C4-2B (cell line): ENCODE data around the gene CPEB4.

Experiments used
- H3K27ac ChIP-seq: fragments of 450-650 bp; 2 replicates; pipeline ENCODE4 v1.5.1; 2017
- ZFX ChIP-seq: fragments of 450-650 bp; IDR thresholded peaks from 2 replicates; pipeline ENCODE4 v1.6.1; 2017
- TF ChIP-seq, protein P1 (sequence below): fragments of 450-650 bp; conservative IDR thresholded peaks from 2 replicates; pipeline ENCODE4 v1.5.1; 2017; ENCODE audit warnings: mild to moderate bottlenecking

The CPEB4 gene

DNA sequence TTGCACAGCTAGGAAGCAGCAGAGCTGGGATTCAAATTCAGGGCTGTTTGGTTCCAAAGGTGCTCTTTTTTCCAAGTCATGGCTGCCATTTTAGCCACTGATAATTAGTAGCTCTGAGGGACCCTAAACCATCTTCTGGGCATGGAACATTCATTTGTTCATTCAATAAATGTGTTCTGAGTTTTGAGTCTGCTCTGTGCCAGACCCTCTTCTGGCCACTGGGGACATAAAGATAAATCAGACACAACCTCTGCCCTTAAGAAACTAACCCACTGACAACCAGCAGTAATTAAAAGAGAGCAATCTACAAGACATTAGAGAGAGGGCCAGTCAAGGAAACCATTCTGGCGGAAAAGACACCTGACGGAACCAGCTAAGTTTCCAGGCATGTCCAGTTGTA lies 2.0 kb upstream of the CPEB4 start:
- no peak overlapping the region for H3K27ac ChIP-seq
- no peak for TF ChIP-seq ZFX
- TF ChIP-seq, protein P1, sequence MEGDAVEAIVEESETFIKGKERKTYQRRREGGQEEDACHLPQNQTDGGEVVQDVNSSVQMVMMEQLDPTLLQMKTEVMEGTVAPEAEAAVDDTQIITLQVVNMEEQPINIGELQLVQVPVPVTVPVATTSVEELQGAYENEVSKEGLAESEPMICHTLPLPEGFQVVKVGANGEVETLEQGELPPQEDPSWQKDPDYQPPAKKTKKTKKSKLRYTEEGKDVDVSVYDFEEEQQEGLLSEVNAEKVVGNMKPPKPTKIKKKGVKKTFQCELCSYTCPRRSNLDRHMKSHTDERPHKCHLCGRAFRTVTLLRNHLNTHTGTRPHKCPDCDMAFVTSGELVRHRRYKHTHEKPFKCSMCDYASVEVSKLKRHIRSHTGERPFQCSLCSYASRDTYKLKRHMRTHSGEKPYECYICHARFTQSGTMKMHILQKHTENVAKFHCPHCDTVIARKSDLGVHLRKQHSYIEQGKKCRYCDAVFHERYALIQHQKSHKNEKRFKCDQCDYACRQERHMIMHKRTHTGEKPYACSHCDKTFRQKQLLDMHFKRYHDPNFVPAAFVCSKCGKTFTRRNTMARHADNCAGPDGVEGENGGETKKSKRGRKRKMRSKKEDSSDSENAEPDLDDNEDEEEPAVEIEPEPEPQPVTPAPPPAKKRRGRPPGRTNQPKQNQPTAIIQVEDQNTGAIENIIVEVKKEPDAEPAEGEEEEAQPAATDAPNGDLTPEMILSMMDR = no peak; the same call in 1 of the 2 replicates

DNA sequence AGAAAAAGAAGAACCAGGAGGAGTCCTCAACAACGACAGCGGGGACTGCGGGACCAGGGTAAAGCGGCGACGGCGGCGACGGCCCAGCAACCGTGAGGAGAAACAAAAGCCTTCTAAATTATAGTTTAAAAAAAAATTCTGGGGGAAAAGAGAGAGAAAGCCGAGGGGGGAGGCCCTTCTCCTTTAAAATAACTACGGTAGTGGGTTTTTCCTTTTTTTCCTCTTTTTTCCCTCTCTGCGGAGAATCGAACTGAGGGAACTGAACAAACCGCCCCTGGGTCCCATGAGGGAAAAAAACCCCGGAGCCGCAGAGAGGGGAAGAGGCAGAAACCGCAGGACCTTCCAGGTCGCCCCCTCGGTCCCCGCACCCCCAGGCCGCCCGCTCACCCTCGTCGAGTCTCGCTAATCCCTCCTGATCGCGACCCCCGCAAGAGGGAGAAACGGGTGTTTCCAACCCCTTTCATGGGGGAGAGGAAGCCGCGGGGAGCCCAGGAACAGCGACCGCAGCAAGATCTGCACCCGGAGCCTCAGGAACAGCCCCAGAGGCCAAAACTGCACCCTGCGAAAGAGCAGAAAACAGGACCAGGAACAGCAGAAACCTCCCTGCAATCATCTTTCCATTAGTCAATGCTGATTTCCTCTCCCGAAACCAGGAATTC lies 453 bp downstream of the CPEB4 start:
- H3K27ac ChIP-seq = peak overlapping the region; percentile 84
- TF ChIP-seq, protein P1 = no peak
- no peak for TF ChIP-seq ZFX

DNA sequence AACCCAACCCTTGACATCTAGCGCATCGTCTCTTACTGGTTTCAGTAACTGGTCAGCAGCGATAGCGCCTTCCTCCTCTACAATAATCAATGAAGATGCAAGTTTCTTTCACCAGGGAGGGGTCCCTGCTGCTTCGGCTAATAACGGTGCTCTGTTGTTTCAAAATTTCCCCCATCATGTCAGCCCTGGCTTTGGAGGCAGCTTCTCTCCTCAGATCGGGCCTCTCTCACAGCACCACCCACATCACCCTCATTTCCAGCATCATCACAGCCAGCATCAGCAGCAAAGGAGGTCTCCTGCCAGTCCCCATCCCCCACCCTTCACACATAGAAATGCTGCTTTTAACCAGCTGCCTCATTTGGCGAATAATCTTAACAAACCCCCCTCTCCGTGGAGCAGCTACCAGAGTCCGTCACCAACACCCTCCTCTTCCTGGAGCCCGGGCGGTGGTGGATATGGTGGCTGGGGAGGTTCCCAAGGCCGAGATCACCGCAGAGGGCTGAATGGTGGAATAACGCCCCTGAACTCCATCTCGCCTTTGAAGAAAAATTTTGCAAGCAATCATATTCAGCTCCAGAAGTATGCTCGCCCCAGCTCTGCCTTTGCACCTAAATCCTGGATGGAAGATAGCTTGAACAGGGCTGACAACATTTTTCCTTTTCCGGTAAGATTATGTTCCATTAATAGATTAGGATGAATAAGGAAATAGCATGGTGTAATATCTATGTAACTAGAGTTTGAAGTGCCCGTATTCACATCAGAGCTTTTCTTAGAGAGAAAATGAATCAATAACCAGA lies 2.2 kb downstream of the CPEB4 start:
- TF ChIP-seq, protein P1 = no peak
- no peak for TF ChIP-seq ZFX
- H3K27ac ChIP-seq = no peak overlapping the region

DNA sequence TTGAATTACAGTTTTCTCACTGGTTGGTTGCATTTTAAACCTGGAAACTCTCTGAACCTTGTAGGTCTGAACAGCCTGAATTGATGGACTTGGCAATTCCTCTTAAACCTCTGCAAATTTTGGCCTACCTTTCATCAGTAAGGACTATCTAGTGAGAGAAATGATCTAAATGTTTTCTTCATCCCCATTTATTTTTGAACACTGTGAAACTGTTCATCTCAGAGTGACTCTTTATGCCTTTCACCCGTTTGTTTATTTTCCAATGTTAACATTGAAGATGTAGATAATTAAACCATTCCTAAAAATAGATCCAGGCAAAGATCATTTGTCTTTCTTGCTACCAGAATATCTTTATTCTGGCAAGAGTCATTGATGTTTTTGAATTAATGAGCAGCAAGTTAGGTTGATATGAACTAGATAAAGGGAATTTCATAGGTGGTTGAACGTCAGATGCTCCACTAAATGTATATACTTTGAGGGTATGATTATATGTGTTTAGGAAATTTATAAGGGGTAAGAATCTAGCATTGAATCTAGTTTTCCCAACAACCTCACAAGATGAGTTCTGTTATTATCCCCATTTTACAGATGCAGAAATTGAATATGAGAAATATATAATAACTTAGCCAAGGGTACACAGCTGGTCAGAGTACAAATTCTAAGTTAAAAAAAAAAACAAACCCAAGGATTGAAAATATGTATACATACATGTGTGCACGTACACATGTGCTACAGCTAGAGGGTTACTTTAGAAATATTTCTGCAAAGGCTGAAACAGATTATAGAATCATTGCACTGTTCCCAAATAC lies 3.4 kb downstream of the CPEB4 start:
- no peak overlapping the region for H3K27ac ChIP-seq
- TF ChIP-seq, protein P1 = no peak
- TF ChIP-seq ZFX = no peak

DNA sequence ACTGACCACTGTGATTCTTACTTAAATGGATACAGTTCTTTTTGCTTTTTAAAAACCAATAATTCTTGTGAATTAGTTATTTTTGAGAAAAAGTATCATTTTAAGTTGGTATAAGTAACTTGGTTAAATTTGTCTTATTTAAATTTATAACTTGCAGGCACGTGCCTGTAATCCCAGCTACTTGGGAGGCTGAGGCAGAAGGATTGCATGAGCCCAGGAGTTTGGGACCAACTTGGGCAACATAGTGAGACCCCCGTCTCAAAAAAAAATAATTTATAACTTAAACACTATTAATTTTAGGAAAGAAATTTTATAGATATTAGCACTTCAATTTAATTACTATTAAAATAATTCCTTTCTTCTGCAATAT lies 5.0 kb downstream of the CPEB4 start:
- TF ChIP-seq ZFX = no peak
- TF ChIP-seq, protein P1 = no peak
- no peak overlapping the region for H3K27ac ChIP-seq

DNA sequence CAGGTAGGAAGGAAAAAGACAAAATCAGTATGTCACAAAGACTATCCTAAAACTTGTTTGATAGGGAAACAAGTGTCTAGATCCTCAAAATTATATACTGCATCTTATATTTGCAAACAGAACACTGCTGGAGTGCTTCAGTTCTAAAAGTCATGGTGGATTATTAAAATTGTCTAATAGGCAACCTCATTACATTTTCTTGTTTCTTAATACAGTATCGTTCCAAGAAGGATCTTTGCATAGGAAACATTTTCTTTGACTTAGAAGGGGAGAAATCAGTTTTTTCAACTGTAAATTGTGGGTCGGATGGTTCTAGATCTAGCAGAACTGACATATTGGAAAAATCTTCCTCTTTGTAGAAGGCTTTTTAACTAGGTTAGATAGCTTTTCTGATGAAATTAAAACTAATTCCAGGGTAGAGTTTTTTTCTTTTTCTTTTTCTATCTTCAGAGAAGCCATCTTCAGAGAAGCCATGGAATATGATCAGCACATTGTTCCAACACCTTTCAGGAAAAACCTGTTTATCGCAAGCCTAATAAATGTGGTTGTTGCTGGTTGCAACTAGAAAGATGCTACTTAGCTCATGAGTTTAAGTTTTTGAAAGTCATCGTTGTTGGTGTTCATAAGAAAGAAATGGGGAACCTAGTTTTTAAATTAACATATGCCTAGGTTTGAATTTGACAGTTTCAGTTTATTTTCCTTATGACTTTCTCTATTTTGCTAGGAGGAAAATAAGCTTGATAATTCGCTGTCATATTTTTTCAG lies 7.4 kb downstream of the CPEB4 start:
- H3K27ac ChIP-seq = no peak overlapping the region
- no peak for TF ChIP-seq ZFX
- TF ChIP-seq, protein P1 = no peak
